ENCODE data around the gene TFF2.

Gene TFF2

GRCh38 chr21:42343963-42344510 lies 6.8 kb downstream of the TFF2 start:
- no peak overlapping the region for H3K27ac ChIP-seq (ENCODE audit: low read depth, low read length)
- H3K36me3 ChIP-seq (ENCODE audit: control insufficient read depth, insufficient read depth, low read length): no peaks in the 10 kb centered on the region
- no peaks in the 10 kb centered on the region for H3K4me1 ChIP-seq (ENCODE audit: control insufficient read depth, insufficient read depth, low read length)
- no peak overlapping the region for H3K9ac ChIP-seq (ENCODE audit: low read length)
- no peaks in the 10 kb centered on the region for H3K27me3 ChIP-seq (ENCODE audit: control insufficient read depth, insufficient read depth, low read length)
- no peaks in the 10 kb centered on the region for H3K9me3 ChIP-seq (ENCODE audit: control insufficient read depth, insufficient read depth, low read depth, low read length)
- H3K4me3 ChIP-seq (ENCODE audit: low read depth, low read length): no peak overlapping the region

- no peaks in the 10 kb centered on the region for H3K27me3 ChIP-seq (ENCODE audit: control insufficient read depth, insufficient read depth, low read length)
- H3K27ac ChIP-seq (ENCODE audit: low read depth, low read length): no peak overlapping the region
- no peaks in the 10 kb centered on the region for H3K9me3 ChIP-seq (ENCODE audit: control insufficient read depth, insufficient read depth, low read depth, low read length)
- no peak overlapping the region for H3K4me3 ChIP-seq (ENCODE audit: low read depth, low read length)
- no peak overlapping the region for H3K9ac ChIP-seq (ENCODE audit: low read length)
- no peaks in the 10 kb centered on the region for H3K36me3 ChIP-seq (ENCODE audit: control insufficient read depth, insufficient read depth, low read length)
- H3K4me1 ChIP-seq (ENCODE audit: control insufficient read depth, insufficient read depth, low read length): peaks cover 1% of the 10 kb centered on the region; the same call in 1 of the 2 replicates
These were observed 7.2 kb downstream of the TFF2 start for GRCh38 chr21:42343556-42343955.

GRCh38 chr21:42343101-42343500 lies 7.7 kb downstream of the TFF2 start:
- Histone ChIP-seq H3K4me3 (ENCODE audit: low read depth, low read length) (no peak overlapping the region), H3K27ac (ENCODE audit: low read depth, low read length) (no peak overlapping the region), H3K36me3 (ENCODE audit: control insufficient read depth, insufficient read depth, low read length) (no peaks in the 10 kb centered on the region), H3K27me3 (ENCODE audit: control insufficient read depth, insufficient read depth, low read length) (no peaks in the 10 kb centered on the region), H3K4me1 (ENCODE audit: control insufficient read depth, insufficient read depth, low read length) (peaks cover 6% of the 10 kb centered on the region), H3K9ac (ENCODE audit: low read length) (no peak overlapping the region), H3K9me3 (ENCODE audit: control insufficient read depth, insufficient read depth, low read depth, low read length) (no peaks in the 10 kb centered on the region)

- Histone ChIP-seq H3K9me3 (ENCODE audit: control insufficient read depth, insufficient read depth, low read depth, low read length) (no peaks in the 10 kb centered on the region), H3K27me3 (ENCODE audit: control insufficient read depth, insufficient read depth, low read length) (no peaks in the 10 kb centered on the region), H3K4me1 (ENCODE audit: control insufficient read depth, insufficient read depth, low read length) (peaks cover 8% of the 10 kb centered on the region), H3K27ac (ENCODE audit: low read depth, low read length) (no peak overlapping the region), H3K36me3 (ENCODE audit: control insufficient read depth, insufficient read depth, low read length) (no peaks in the 10 kb centered on the region), H3K4me3 (ENCODE audit: low read depth, low read length) (no peak overlapping the region), H3K9ac (ENCODE audit: low read length) (no peak overlapping the region)
These were observed 8.8 kb downstream of the TFF2 start for GRCh38 chr21:42341776-42342542.

- Histone ChIP-seq H3K4me1 (ENCODE audit: control insufficient read depth, insufficient read depth, low read length) (peaks cover 17% of the 10 kb centered on the region), H3K4me3 (ENCODE audit: low read depth, low read length) (no peak overlapping the region), H3K9ac (ENCODE audit: low read length) (no peak overlapping the region), H3K27ac (ENCODE audit: low read depth, low read length) (no peak overlapping the region), H3K9me3 (ENCODE audit: control insufficient read depth, insufficient read depth, low read depth, low read length) (no peaks in the 10 kb centered on the region), H3K36me3 (ENCODE audit: control insufficient read depth, insufficient read depth, low read length) (no peaks in the 10 kb centered on the region), H3K27me3 (ENCODE audit: control insufficient read depth, insufficient read depth, low read length) (no peaks in the 10 kb centered on the region)
These were observed 10.4 kb downstream of the TFF2 start for GRCh38 chr21:42340187-42341050.

GRCh38 chr21:42338729-42339715 lies 11.8 kb downstream of the TFF2 start:
- Histone ChIP-seq H3K9me3 (ENCODE audit: control insufficient read depth, insufficient read depth, low read depth, low read length) (no peaks in the 10 kb centered on the region), H3K4me3 (ENCODE audit: low read depth, low read length) (no peak overlapping the region), H3K27ac (ENCODE audit: low read depth, low read length) (no peak overlapping the region), H3K9ac (ENCODE audit: low read length) (no peak overlapping the region), H3K36me3 (ENCODE audit: control insufficient read depth, insufficient read depth, low read length) (no peaks in the 10 kb centered on the region), H3K27me3 (ENCODE audit: control insufficient read depth, insufficient read depth, low read length) (no peaks in the 10 kb centered on the region), H3K4me1 (ENCODE audit: control insufficient read depth, insufficient read depth, low read length) (peaks cover 17% of the 10 kb centered on the region)

GRCh38 chr21:42337830-42338728 lies 12.7 kb downstream of the TFF2 start:
- Histone ChIP-seq H3K36me3 (ENCODE audit: control insufficient read depth, insufficient read depth, low read length) (no peaks in the 10 kb centered on the region), H3K9me3 (ENCODE audit: control insufficient read depth, insufficient read depth, low read depth, low read length) (no peaks in the 10 kb centered on the region), H3K27me3 (ENCODE audit: control insufficient read depth, insufficient read depth, low read length) (no peaks in the 10 kb centered on the region), H3K4me3 (ENCODE audit: low read depth, low read length) (no peak overlapping the region), H3K9ac (ENCODE audit: low read length) (no peak overlapping the region), H3K4me1 (ENCODE audit: control insufficient read depth, insufficient read depth, low read length) (peaks cover 17% of the 10 kb centered on the region), H3K27ac (ENCODE audit: low read depth, low read length) (no peak overlapping the region)

GRCh38 chr21:42337276-42337675 lies 13.5 kb downstream of the TFF2 start:
- peaks cover 17% of the 10 kb centered on the region for H3K4me1 ChIP-seq (ENCODE audit: control insufficient read depth, insufficient read depth, low read length)
- no peaks in the 10 kb centered on the region for H3K27me3 ChIP-seq (ENCODE audit: control insufficient read depth, insufficient read depth, low read length)
- peaks cover 3% of the 10 kb centered on the region for H3K9me3 ChIP-seq (ENCODE audit: control insufficient read depth, insufficient read depth, low read depth, low read length)
- H3K9ac ChIP-seq (ENCODE audit: low read length): no peak overlapping the region
- H3K27ac ChIP-seq (ENCODE audit: low read depth, low read length): no peak overlapping the region
- H3K36me3 ChIP-seq (ENCODE audit: control insufficient read depth, insufficient read depth, low read length): no peaks in the 10 kb centered on the region
- no peak overlapping the region for H3K4me3 ChIP-seq (ENCODE audit: low read depth, low read length)

GRCh38 chr21:42336054-42336453 lies 14.7 kb downstream of the TFF2 start:
- peaks cover 17% of the 10 kb centered on the region for H3K4me1 ChIP-seq (ENCODE audit: control insufficient read depth, insufficient read depth, low read length)
- peaks cover 15% of the 10 kb centered on the region for H3K9me3 ChIP-seq (ENCODE audit: control insufficient read depth, insufficient read depth, low read depth, low read length)
- H3K4me3 ChIP-seq (ENCODE audit: low read depth, low read length): no peak overlapping the region
- H3K27ac ChIP-seq (ENCODE audit: low read depth, low read length): peak overlapping the region; percentile 79
- no peaks in the 10 kb centered on the region for H3K36me3 ChIP-seq (ENCODE audit: control insufficient read depth, insufficient read depth, low read length)
- no peak overlapping the region for H3K9ac ChIP-seq (ENCODE audit: low read length)
- H3K27me3 ChIP-seq (ENCODE audit: control insufficient read depth, insufficient read depth, low read length): no peaks in the 10 kb centered on the region

Data from HUES6 (cell line).